22Rv1 (cell line): ENCODE results near the gene ARHGEF28.

Experiments
- H3K27ac ChIP-seq: fragments of 450-650 bp; 2 replicates; pipeline ENCODE4 v1.5.1; 2017
- CTCF ChIP-seq: fragments of 450-650 bp; IDR thresholded peaks from 2 replicates; pipeline ENCODE4 v1.5.1; 2017; ENCODE audit warnings: mild to moderate bottlenecking
- ZFX ChIP-seq: fragments of 450-650 bp; IDR thresholded peaks from 2 replicates; pipeline ENCODE4 v1.6.1; 2017; ENCODE audit warnings: antibody characterized with exemption, borderline replicate concordance

The ARHGEF28 gene

GRCh38 chr5:73856997-73857396, 231.0 kb downstream of the ARHGEF28 start:
- H3K27ac ChIP-seq = no peak overlapping the region
- no peak for TF ChIP-seq ZFX
- no peak for TF ChIP-seq CTCF

- no peak for TF ChIP-seq CTCF
These were observed 231.4 kb downstream of the ARHGEF28 start for GRCh38 chr5:73857446-73857845.

GRCh38 chr5:73858054-73858453, 232.1 kb downstream of the ARHGEF28 start:
- TF ChIP-seq ZFX = no peak
- H3K27ac ChIP-seq = no peak overlapping the region

More at GRCh38 chr5:73857446-73857845, 231.4 kb downstream of the ARHGEF28 start:
- no peak overlapping the region for H3K27ac ChIP-seq

GRCh38 chr5:73858776-73859175, 232.8 kb downstream of the ARHGEF28 start:
- H3K27ac ChIP-seq = no peak overlapping the region
- no peak for TF ChIP-seq CTCF
- TF ChIP-seq ZFX = no peak

- TF ChIP-seq ZFX = no peak
- no peak for TF ChIP-seq CTCF
- H3K27ac ChIP-seq = no peak overlapping the region
These were observed 233.7 kb downstream of the ARHGEF28 start for GRCh38 chr5:73859696-73860095.

- no peak for TF ChIP-seq CTCF
- TF ChIP-seq ZFX = no peak
- H3K27ac ChIP-seq = no peak overlapping the region
These were observed 235.5 kb downstream of the ARHGEF28 start for GRCh38 chr5:73861313-73861988.

- TF ChIP-seq ZFX (no peak), CTCF (no peak)
- H3K27ac ChIP-seq = no peak overlapping the region
These were observed 236.8 kb downstream of the ARHGEF28 start for GRCh38 chr5:73862796-73863195.

- TF ChIP-seq CTCF (no peak), ZFX (no peak)
- H3K27ac ChIP-seq = no peak overlapping the region
These were observed 237.9 kb downstream of the ARHGEF28 start for GRCh38 chr5:73863876-73864275.
